H1 (cell line): ENCODE results near the gene NOL3. TPM values are rescaled to one million over a fixed set of nuclear protein-coding genes. Genes with fewer than 3 reads are reported as not detected.

ENCODE experiments used
- CTCF ChIA-PET: fragments of 300-600 bp; sonication (Branson Sonifier 250); formaldehyde crosslinking; loops from one replicate; lab custom pipeline; 2021; ENCODE audit not compliant: partially characterized antibody; lab: Charles Lee
- POLR2A ChIA-PET: fragments of 300-600 bp; sonication (Branson Sonifier 250); formaldehyde crosslinking; loops from one replicate; lab custom pipeline; 2021; ENCODE audit warnings: inconsistent platforms; ENCODE audit not compliant: partially characterized antibody; lab: Charles Lee
- DNase-seq, 2 experiments: peaks; one replicate each; pipeline versions ENCODE4 v3.0.0 to v3.0.0-alpha.2; 2010 to 2022; ENCODE audit warnings: low spot score in 2 of 2, low read depth in 1 of 2, mixed read lengths in 1 of 2
- FAIRE-seq: peaks from 2 replicates; lab custom pipeline; 2011; peaks lifted over from hg19 to GRCh38; lab: Jason Lieb, UNC
- H2AFZ ChIP-seq: 2 replicates; pipeline ENCODE4 v1.8.1; 2012; ENCODE audit warnings: low read length, inconsistent platforms
- H2AK5ac ChIP-seq: 2 replicates; pipeline ENCODE4 v1.6.1; 2013; ENCODE audit warnings: low read depth, low read length
- H2BK120ac ChIP-seq: replicated peaks from 2 replicates; pipeline ENCODE3; 2013; ENCODE audit warnings: low read depth, low read length, inconsistent platforms
- H2BK12ac ChIP-seq: 2 replicates; pipeline ENCODE4 v1.6.1; 2013; ENCODE audit warnings: low read depth, low read length
- H2BK15ac ChIP-seq: 2 replicates; pipeline ENCODE4 v1.6.1; 2013; ENCODE audit warnings: low read length
- H2BK20ac ChIP-seq: 2 replicates; pipeline ENCODE4 v1.6.1; 2013; ENCODE audit warnings: low read length
- H2BK5ac ChIP-seq: 2 replicates; pipeline ENCODE4 v1.6.1; 2013; ENCODE audit warnings: low read depth, low read length
- H3K14ac ChIP-seq: 2 replicates; pipeline ENCODE4 v1.6.1; 2013; ENCODE audit warnings: inconsistent platforms; ENCODE audit not compliant: insufficient read length
- H3K18ac ChIP-seq: 2 replicates; pipeline ENCODE4 v1.6.1; 2013; ENCODE audit warnings: low read length; ENCODE audit errors: extremely low read depth
- H3K23ac ChIP-seq: 2 replicates; pipeline ENCODE4 v1.6.1; 2013; ENCODE audit warnings: inconsistent platforms; ENCODE audit not compliant: insufficient read length
- H3K23me2 ChIP-seq: 2 replicates; pipeline ENCODE4 v1.6.1; 2013; ENCODE audit warnings: low read depth, low read length
- H3K27ac ChIP-seq: 2 replicates; pipeline ENCODE4 v1.6.1; 2011; ENCODE audit warnings: low read depth, low read length, inconsistent platforms
- H3K27me3 ChIP-seq, 4 experiments: replicated peaks in 1 of 4; 1 replicate in 1 of 4; 2 replicates in 3 of 4; pipeline versions ENCODE4 v1.6.1 to v1.8.1; 2011 to 2013; ENCODE audit warnings: low read length in 3 of 4, mild to moderate bottlenecking in 3 of 4, inconsistent platforms in 2 of 4, mixed read lengths in 2 of 4, moderate library complexity in 1 of 4; ENCODE audit not compliant: control insufficient read depth in 3 of 4, insufficient read depth in 3 of 4; ENCODE audit errors: extremely low read depth in 1 of 4
- H3K36me3 ChIP-seq, 4 experiments: 2 replicates each; pipeline versions ENCODE4 v1.6.1 to v1.8.1; 2011 to 2013; ENCODE audit warnings: mild to moderate bottlenecking in 4 of 4, low read length in 3 of 4, moderate library complexity in 2 of 4, control low read depth in 1 of 4, inconsistent platforms in 1 of 4; ENCODE audit not compliant: insufficient read depth in 4 of 4, control insufficient read depth in 2 of 4
- H3K4ac ChIP-seq: replicated peaks from 2 replicates; pipeline ENCODE3; 2013; ENCODE audit warnings: low read length, low read depth, mixed read lengths, inconsistent platforms; ENCODE audit not compliant: insufficient read length
- H3K4me1 ChIP-seq, 4 experiments: replicated peaks in 1 of 4; 1 replicate in 1 of 4; 2 replicates in 3 of 4; pipeline versions ENCODE4 v1.6.1 to v1.8.1; 2011 to 2013; ENCODE audit warnings: low read length in 3 of 4, inconsistent platforms in 2 of 4, mixed read lengths in 1 of 4; ENCODE audit not compliant: insufficient read depth in 4 of 4, control insufficient read depth in 3 of 4
- H3K4me2 ChIP-seq, 2 experiments: 2 replicates each; pipeline versions ENCODE4 v1.6.1 to v1.8.1; 2011 to 2013; ENCODE audit warnings: low read depth in 2 of 2, low read length in 2 of 2, control low read depth in 1 of 2, inconsistent platforms in 1 of 2, mild to moderate bottlenecking in 1 of 2; ENCODE audit not compliant: insufficient read depth in 1 of 2
- H3K4me3 ChIP-seq, 4 experiments: fragments of 200-600, 300-600 bp in 1 of 4; sonication (generic), shearing (Covaris generic), sonication (Bioruptor Twin) in 1 of 4; 2 replicates each; pipeline versions ENCODE4 v1.5.1 to v1.8.1; 2011 to 2016; ENCODE audit warnings: low read length in 4 of 4, low read depth in 3 of 4, control low read depth in 2 of 4, inconsistent platforms in 2 of 4, mild to moderate bottlenecking in 2 of 4, mixed read lengths in 1 of 4, moderate library complexity in 1 of 4; ENCODE audit not compliant: insufficient read depth in 2 of 4; ENCODE audit errors: extremely low read depth in 1 of 4
- H3K56ac ChIP-seq: replicated peaks from 2 replicates; pipeline ENCODE3; 2013; ENCODE audit warnings: low read depth, mild to moderate bottlenecking, mixed read lengths, low read length, inconsistent platforms; ENCODE audit not compliant: insufficient read length
- H3K79me1 ChIP-seq: 2 replicates; pipeline ENCODE4 v1.6.1; 2013; ENCODE audit warnings: low read depth, low read length, control low read depth
- H3K79me2 ChIP-seq, 2 experiments: 2 replicates each; pipeline versions ENCODE4 v1.6.1 to v1.8.1; 2012 to 2013; ENCODE audit warnings: low read length in 2 of 2, mild to moderate bottlenecking in 2 of 2, inconsistent platforms in 1 of 2; ENCODE audit not compliant: insufficient read depth in 2 of 2, control insufficient read depth in 1 of 2
- H3K9ac ChIP-seq, 4 experiments: replicated peaks in 1 of 4; 1 replicate in 1 of 4; 2 replicates in 3 of 4; pipeline versions ENCODE4 v1.6.1 to v1.8.1; 2011 to 2013; ENCODE audit warnings: low read depth in 3 of 4, low read length in 3 of 4, control low read depth in 2 of 4, mild to moderate bottlenecking in 2 of 4, moderate library complexity in 2 of 4, inconsistent platforms in 1 of 4; ENCODE audit errors: extremely low read depth in 1 of 4
- H3K9me3 ChIP-seq, 2 experiments: 2 replicates each; pipeline versions ENCODE4 v1.6.1 to v1.8.1; 2012 to 2013; ENCODE audit warnings: mild to moderate bottlenecking in 2 of 2, moderate library complexity in 2 of 2, control low read depth in 1 of 2, inconsistent platforms in 1 of 2, low read depth in 1 of 2, low read length in 1 of 2, mixed read lengths in 1 of 2; ENCODE audit not compliant: insufficient read depth in 2 of 2
- H4K20me1 ChIP-seq, 2 experiments: replicated peaks in 1 of 2; 2 replicates each; pipeline versions ENCODE3 to v1.8.1; 2011 to 2013; ENCODE audit warnings: inconsistent platforms in 2 of 2, low read length in 2 of 2, mild to moderate bottlenecking in 1 of 2; ENCODE audit not compliant: insufficient read depth in 2 of 2, control insufficient read depth in 1 of 2
- H4K5ac ChIP-seq: 2 replicates; pipeline ENCODE4 v1.6.1; 2013; ENCODE audit warnings: low read length, low read depth, mixed read lengths, inconsistent platforms; ENCODE audit not compliant: insufficient read length
- H4K8ac ChIP-seq: 2 replicates; pipeline ENCODE4 v1.8.0; 2013; ENCODE audit warnings: mild to moderate bottlenecking, moderate library complexity, low read length, inconsistent platforms; ENCODE audit not compliant: insufficient read depth; ENCODE audit errors: extremely low read depth
- H4K91ac ChIP-seq: replicated peaks from 2 replicates; pipeline ENCODE3; 2013; ENCODE audit warnings: low read length, mixed read lengths, inconsistent platforms; ENCODE audit not compliant: insufficient read length
- TEAD4 ChIP-seq: IDR thresholded peaks from 2 replicates; pipeline ENCODE4 v1.6.1; 2012; ENCODE audit warnings: low read depth, low read length, inconsistent platforms, mixed read lengths
- USF2 ChIP-seq: IDR thresholded peaks from 2 replicates; pipeline ENCODE4 v1.6.1; 2011; ENCODE audit warnings: low read length, improper control_type of control experiment
- WGBS, 2 experiments: shearing (Covaris generic) in 1 of 2; methylation state at CpG; one replicate each; pipeline versions ENCODE4 v1.1.6 to v1.1.7; 2013 to 2015; ENCODE audit warnings: low lambda C conversion rate in 2 of 2, mixed read lengths in 2 of 2, inconsistent platforms in 1 of 2, low coverage in 1 of 2, missing lambda C conversion rate in 1 of 2; ENCODE audit not compliant: insufficient replicate concordance in 2 of 2, insufficient coverage in 1 of 2, insufficient read length in 1 of 2; ENCODE audit errors: extremely low coverage in 1 of 2, missing lambda C conversion rate in 1 of 2; 5-methylcytosine and 5-hydroxymethylcytosine counted together
- polyA plus RNA-seq, 7 experiments: library from polyadenylated mRNA; depleted of rRNA in 3 of 7; stranded (reverse) in 5 of 7; unstranded in 2 of 7; fragments of >200 nt in 5 of 7; fragments of 200-250 nt in 2 of 7; gene quantifications; 1 replicate in 5 of 7; 2 replicates in 1 of 7; 4 replicates in 1 of 7; pipeline versions ENCODE4 v1.2.1 to v1.2.3, GENCODE V29; 2011 to 2013; ENCODE audit warnings: missing spikeins in 2 of 7, mixed read lengths in 2 of 7
- total RNA-seq: library from RNA; stranded (reverse); fragmentation: NEBNext Ultra II Directional; extraction: Animal tissue kit (Norgen Biotek cat#: 25700); gene quantifications from 2 replicates; pipeline ENCODE4 v1.2.1, GENCODE V29; 2021

The NOL3 gene
- total and polyA plus RNA-seq, 2 of the 8 experiments (the other 6 are each of a cell fraction or from before 2014, with no cell fraction given) = 2.2 to 4.6 TPM

- Histone ChIP-seq H4K5ac (no peak overlapping the region), H2BK120ac (no peak overlapping the region), H4K20me1 (peaks cover 2 to 18% of the 10 kb centered on the region in 2 experiments), H3K14ac (no peak overlapping the region), H3K18ac (no peak overlapping the region), H3K4me3 (no peak overlapping the region), H2BK20ac (no peak overlapping the region), H2BK12ac (no peak overlapping the region), H3K27me3 (peaks cover 8 to 32% (median 19%) of the 10 kb centered on the region in 4 experiments), H3K23me2 (peaks cover 13% of the 10 kb centered on the region; the same call in 1 of the 2 replicates), H3K4ac (no peak overlapping the region), H2BK15ac (peak overlapping the region; percentile 6; the same call in 1 of the 2 replicates), H4K91ac (no peak overlapping the region), H3K36me3 (no peaks in the 10 kb centered on the region; a peak in 1 of 8 replicates), H3K56ac (no peak overlapping the region), H2AFZ (no peak overlapping the region), H3K23ac (no peak overlapping the region), H3K9ac (no peak overlapping the region), H2BK5ac (no peak overlapping the region), H3K9me3 (no peaks in the 10 kb centered on the region), H3K79me2 (peaks cover 0 to 5% of the 10 kb centered on the region in 2 experiments; a peak in 1 of 4 replicates), H3K4me1 (peaks cover 0 to 17% (median 10%) of the 10 kb centered on the region in 4 experiments; a peak in 6 of 7 replicates), H3K4me2 (no peak overlapping the region), H4K8ac (no peak overlapping the region), H3K79me1 (no peaks in the 10 kb centered on the region), H3K27ac (no peak overlapping the region), H2AK5ac (no peak overlapping the region)
- no peak for FAIRE-seq
- ChIA-PET CTCF (interaction anchor here (0.6 to 9.3 kb wide), 6 partner anchors 13 to 209 kb away, joined by 3 to 151 read pairs (median 41); partner anchors contain the start of genes ELMO3, FBXL8, HSF4 and NOL3), POLR2A (interaction anchor here (0.5 to 1.6 kb wide), 5 partner anchors 11 to 623 kb away, joined by 3 to 8 read pairs (median 3); no protein-coding TSS in a partner anchor)
- no peak for DNase-seq
- WGBS, 2 experiments = 78% methylated on average over 5 of the region's 5 CpGs; no CpG with 5 or more reads in 1 of the 2 experiments
- TF ChIP-seq TEAD4 (0 out of 2 replicates have a peak, but pooled peaks have one; percentile 18), USF2 (no peak)
Observed at GRCh38 chr16:67186550-67186950, 16.2 kb downstream of the NOL3 start.
